CD4-positive, alpha-beta memory T cell (primary cell): ENCODE results near the gene SIAH3. TPM values are rescaled to one million over a fixed set of nuclear protein-coding genes. Genes with fewer than 3 reads are reported as not detected.

Source experiments
- CTCF ChIA-PET: fragments of 350-600 bp; sonication (Branson Sonifier 250); formaldehyde crosslinking; loops from one replicate; lab custom pipeline; 2021; ENCODE audit warnings: inconsistent platforms; ENCODE audit not compliant: partially characterized antibody; lab: Charles Lee
- POLR2A ChIA-PET: fragments of 350-600 bp; sonication (Branson Sonifier 250); formaldehyde crosslinking; loops from one replicate; lab custom pipeline; 2021; ENCODE audit not compliant: partially characterized antibody; lab: Charles Lee
- DNase-seq, 5 donors: peaks; one replicate each; pipeline versions ENCODE4 v3.0.0 to v3.0.0-alpha.2; 2020 to 2022; ENCODE audit warnings: mixed read lengths in 1 of 5
- H3K27ac ChIP-seq: one replicate; pipeline ENCODE4 v1.7.0; 2013; ENCODE audit warnings: low read depth, low read length
- H3K27me3 ChIP-seq: 2 replicates; pipeline ENCODE4 v1.7.0; 2013; ENCODE audit warnings: mild to moderate bottlenecking, low read length, moderate library complexity; ENCODE audit not compliant: insufficient read depth
- H3K36me3 ChIP-seq: 2 replicates; pipeline ENCODE4 v1.7.0; 2013; ENCODE audit warnings: mild to moderate bottlenecking, low read length, moderate library complexity; ENCODE audit not compliant: insufficient read depth
- H3K4me1 ChIP-seq: 2 replicates; pipeline ENCODE4 v1.7.0; 2013; ENCODE audit warnings: mild to moderate bottlenecking, low read length, moderate library complexity; ENCODE audit not compliant: insufficient read depth
- H3K4me3 ChIP-seq, 2 donors: one replicate each; pipeline ENCODE4 v1.7.0; 2013; ENCODE audit warnings: low read length in 2 of 2, mild to moderate bottlenecking in 1 of 2
- H3K9me3 ChIP-seq, 2 donors: one replicate each; pipeline ENCODE4 v1.7.0; 2013; ENCODE audit warnings: low read length in 2 of 2, control low read depth in 1 of 2; ENCODE audit not compliant: control insufficient read depth in 1 of 2
- H3K27ac Mint-ChIP-seq, 7 donors: one replicate each; pipeline ENCODE4 v1.8.0; 2020 to 2021; ENCODE audit warnings: mixed read lengths in 7 of 7, mild to moderate bottlenecking in 6 of 7, inconsistent platforms in 3 of 7, moderate library complexity in 3 of 7
- H3K27me3 Mint-ChIP-seq, 2 donors: one replicate each; pipeline ENCODE4 v1.8.0; 2020 to 2021; ENCODE audit warnings: mixed read lengths in 2 of 2
- H3K36me3 Mint-ChIP-seq, 2 donors: one replicate each; pipeline ENCODE4 v1.8.0; 2020 to 2021; ENCODE audit warnings: mixed read lengths in 2 of 2, inconsistent platforms in 1 of 2, mild to moderate bottlenecking in 1 of 2
- H3K4me1 Mint-ChIP-seq, 4 donors: one replicate each; pipeline ENCODE4 v1.8.0; 2020 to 2021; ENCODE audit warnings: mixed read lengths in 4 of 4, mild to moderate bottlenecking in 1 of 4
- H3K4me3 Mint-ChIP-seq, 8 donors: one replicate each; pipeline ENCODE4 v1.8.0; 2020 to 2021; ENCODE audit warnings: mixed read lengths in 8 of 8, mild to moderate bottlenecking in 7 of 8, moderate library complexity in 6 of 8, inconsistent platforms in 3 of 8
- H3K9me3 Mint-ChIP-seq, 8 donors: one replicate each; pipeline ENCODE4 v1.8.0; 2020 to 2021; ENCODE audit warnings: mixed read lengths in 8 of 8, mild to moderate bottlenecking in 5 of 8, inconsistent platforms in 3 of 8, moderate library complexity in 1 of 8
- intact Hi-C: fragments of 100-400 bp; cut with micrococcal nuclease; formaldehyde crosslinking; loops from one replicate; pipeline ENCODE4 v1.15.1; 2023
- polyA plus RNA-seq, 2 donors: library from polyadenylated mRNA; unstranded; fragments of 300-500 nt; fragmentation: Illumina TruSeq; gene quantifications; one replicate each; pipeline ENCODE4 v1.2.3, GENCODE V29; 2021
- total RNA-seq, 2 experiments: library from RNA; stranded (reverse); gene quantifications; one replicate each; pipeline ENCODE4 v1.2.3, GENCODE V29; 2021

Gene SIAH3
- total and polyA plus RNA-seq, 4 experiments from 2014 or later, result 0.13 to 1.9 (median 1.5) TPM; not detected in 1

- POLR2A ChIA-PET, result no interaction called here
These were observed 54.9 kb downstream of the SIAH3 start for GRCh38 chr13:45796426-45797235.

DNA sequence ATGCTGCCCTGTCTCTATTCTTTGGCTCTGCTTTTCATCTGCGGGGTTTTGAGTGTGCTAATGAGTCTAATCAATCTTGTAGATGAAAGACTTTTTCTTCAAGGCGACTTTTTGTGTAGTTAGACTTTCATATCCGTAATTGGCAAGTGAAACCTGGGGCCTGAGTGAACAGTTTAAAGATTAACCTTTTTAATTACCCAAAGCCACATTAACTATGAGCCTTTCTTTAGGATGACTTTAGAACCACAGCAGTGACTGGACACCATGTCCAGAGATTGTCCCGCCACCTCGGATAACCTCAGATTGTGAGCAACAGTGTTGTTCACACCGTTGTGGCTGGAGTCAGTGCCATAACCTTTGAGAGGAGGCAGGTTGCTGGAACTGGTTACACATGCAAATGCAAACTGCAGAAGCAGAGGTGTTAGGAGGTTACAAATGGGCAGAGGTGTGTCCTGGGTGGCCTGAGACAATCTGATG, 58.7 kb downstream of the SIAH3 start:
- intact Hi-C loops, result no loop called here
- Mint-ChIP-seq H3K36me3 (no peaks in the 10 kb centered on the region), H3K4me1 (peaks cover 0 to 4% (median 3%) of the 10 kb centered on the region in 4 donors), H3K4me3 (no peak overlapping the region), H3K9me3 (peaks cover 0 to 11% (median 5%) of the 10 kb centered on the region in 8 donors), H3K27ac (no peak overlapping the region), H3K27me3 (peaks cover 3 to 6% of the 10 kb centered on the region in 2 donors)
- ChIA-PET CTCF (interaction anchor here (1.1 to 1.4 kb wide), 2 partner anchors 14 to 170 kb away, joined by 3 to 4 read pairs; no protein-coding TSS in a partner anchor), POLR2A (no interaction called here)
- Histone ChIP-seq H3K27me3 (no peaks in the 10 kb centered on the region), H3K9me3 (no peaks in the 10 kb centered on the region), H3K4me3 (no peak overlapping the region), H3K36me3 (no peaks in the 10 kb centered on the region), H3K4me1 (no peaks in the 10 kb centered on the region), H3K27ac (no peak overlapping the region)
- no peak for DNase-seq

More at GRCh38 chr13:45796426-45797235, 54.9 kb downstream of the SIAH3 start:
- intact Hi-C loops, result no loop called here
- no peaks in the 10 kb centered on the region for H3K27me3 ChIP-seq
- no peaks in the 10 kb centered on the region for H3K36me3 ChIP-seq
- DNase-seq, result no peak
- H3K4me3 Mint-ChIP-seq, result no peak overlapping the region
- no peaks in the 10 kb centered on the region for H3K4me1 ChIP-seq
- no peaks in the 10 kb centered on the region for H3K36me3 Mint-ChIP-seq
- H3K9me3 ChIP-seq, result no peaks in the 10 kb centered on the region
- H3K9me3 Mint-ChIP-seq, result peaks cover 0 to 11% (median 5%) of the 10 kb centered on the region in 8 donors
- peaks cover 3 to 4% of the 10 kb centered on the region in 2 donors for H3K27me3 Mint-ChIP-seq
- CTCF ChIA-PET, result interaction anchor here (1.5 to 2.0 kb wide), 2 partner anchors 10 to 166 kb away, joined by 3 to 10 read pairs; no protein-coding TSS in a partner anchor
- H3K27ac ChIP-seq, result no peak overlapping the region
- no peak overlapping the region for H3K4me3 ChIP-seq
- H3K27ac Mint-ChIP-seq, result no peak overlapping the region
- peaks cover 0 to 4% (median 3%) of the 10 kb centered on the region in 4 donors for H3K4me1 Mint-ChIP-seq

DNA sequence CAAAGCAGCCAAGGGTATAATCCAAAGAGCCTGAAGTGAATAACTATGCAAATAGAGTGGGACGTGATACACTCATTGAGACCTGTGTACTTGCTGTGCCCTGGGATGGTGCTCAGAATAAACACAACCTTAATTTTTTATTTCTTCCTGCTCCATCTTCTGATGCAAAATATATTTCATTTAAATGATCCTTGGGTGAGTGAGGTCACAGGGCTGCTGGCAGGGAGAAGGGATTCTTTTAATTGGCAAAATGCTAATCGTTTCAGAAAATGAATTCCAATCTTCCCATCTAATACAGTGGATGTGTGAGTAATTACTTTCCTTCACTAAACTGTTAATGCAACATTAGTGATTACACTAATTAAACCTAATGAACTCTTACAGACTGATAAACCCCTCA, 63.5 kb downstream of the SIAH3 start:
- H3K27ac Mint-ChIP-seq, result peak overlapping the region in 1 of 7 donors; percentile 17
- intact Hi-C loops, result no loop called here
- H3K4me1 ChIP-seq, result no peaks in the 10 kb centered on the region
- DNase-seq, result no peak
- no peak overlapping the region for H3K27ac ChIP-seq
- H3K27me3 Mint-ChIP-seq, result peaks cover 0 to 7% of the 10 kb centered on the region in 2 donors
- no peaks in the 10 kb centered on the region for H3K36me3 ChIP-seq
- H3K4me3 Mint-ChIP-seq, result no peak overlapping the region
- no peaks in the 10 kb centered on the region for H3K27me3 ChIP-seq
- CTCF ChIA-PET, result no interaction called here
- no peaks in the 10 kb centered on the region for H3K9me3 ChIP-seq
- H3K9me3 Mint-ChIP-seq, result no peaks in the 10 kb centered on the region
- H3K4me1 Mint-ChIP-seq, result peaks cover 0 to 16% (median 10%) of the 10 kb centered on the region in 4 donors
- no peak overlapping the region for H3K4me3 ChIP-seq
- H3K36me3 Mint-ChIP-seq, result no peaks in the 10 kb centered on the region
- POLR2A ChIA-PET, result no interaction called here

- Histone ChIP-seq H3K4me1 (no peaks in the 10 kb centered on the region), H3K27ac (no peak overlapping the region), H3K27me3 (no peaks in the 10 kb centered on the region), H3K36me3 (no peaks in the 10 kb centered on the region), H3K9me3 (no peaks in the 10 kb centered on the region), H3K4me3 (no peak overlapping the region)
- CTCF ChIA-PET, result no interaction called here
- POLR2A ChIA-PET, result no interaction called here
- Mint-ChIP-seq H3K4me3 (no peak overlapping the region), H3K4me1 (peaks cover 0 to 16% (median 8%) of the 10 kb centered on the region in 4 donors), H3K9me3 (no peaks in the 10 kb centered on the region), H3K27ac (no peak overlapping the region), H3K36me3 (no peaks in the 10 kb centered on the region), H3K27me3 (peaks cover 0 to 6% of the 10 kb centered on the region in 2 donors)
- no peak for DNase-seq
- intact Hi-C loops, result no loop called here
These were observed 64.2 kb downstream of the SIAH3 start for GRCh38 chr13:45787346-45787745.

- H3K4me3 Mint-ChIP-seq, result peak overlapping the region in 2 of 8 donors; percentile 15 to 32
- peak overlapping the region in 1 of 7 donors; percentile 27 for H3K27ac Mint-ChIP-seq
- intact Hi-C loops, result no loop called here
- H3K4me1 Mint-ChIP-seq, result peaks cover 0 to 14% (median 11%) of the 10 kb centered on the region in 4 donors
- H3K4me3 ChIP-seq, result no peak overlapping the region
- H3K36me3 Mint-ChIP-seq, result no peaks in the 10 kb centered on the region
- CTCF ChIA-PET, result no interaction called here
- DNase-seq, result peak in 3 of 5 donors; percentile 8 to 33 (median 30)
- no peaks in the 10 kb centered on the region for H3K9me3 ChIP-seq
- no peaks in the 10 kb centered on the region for H3K4me1 ChIP-seq
- H3K36me3 ChIP-seq, result no peaks in the 10 kb centered on the region
- POLR2A ChIA-PET, result no interaction called here
- no peak overlapping the region for H3K27ac ChIP-seq
- no peaks in the 10 kb centered on the region for H3K9me3 Mint-ChIP-seq
- peaks cover 0 to 8% of the 10 kb centered on the region in 2 donors for H3K27me3 Mint-ChIP-seq
- H3K27me3 ChIP-seq, result no peaks in the 10 kb centered on the region
These were observed 65.1 kb downstream of the SIAH3 start for GRCh38 chr13:45786293-45786920.

DNA sequence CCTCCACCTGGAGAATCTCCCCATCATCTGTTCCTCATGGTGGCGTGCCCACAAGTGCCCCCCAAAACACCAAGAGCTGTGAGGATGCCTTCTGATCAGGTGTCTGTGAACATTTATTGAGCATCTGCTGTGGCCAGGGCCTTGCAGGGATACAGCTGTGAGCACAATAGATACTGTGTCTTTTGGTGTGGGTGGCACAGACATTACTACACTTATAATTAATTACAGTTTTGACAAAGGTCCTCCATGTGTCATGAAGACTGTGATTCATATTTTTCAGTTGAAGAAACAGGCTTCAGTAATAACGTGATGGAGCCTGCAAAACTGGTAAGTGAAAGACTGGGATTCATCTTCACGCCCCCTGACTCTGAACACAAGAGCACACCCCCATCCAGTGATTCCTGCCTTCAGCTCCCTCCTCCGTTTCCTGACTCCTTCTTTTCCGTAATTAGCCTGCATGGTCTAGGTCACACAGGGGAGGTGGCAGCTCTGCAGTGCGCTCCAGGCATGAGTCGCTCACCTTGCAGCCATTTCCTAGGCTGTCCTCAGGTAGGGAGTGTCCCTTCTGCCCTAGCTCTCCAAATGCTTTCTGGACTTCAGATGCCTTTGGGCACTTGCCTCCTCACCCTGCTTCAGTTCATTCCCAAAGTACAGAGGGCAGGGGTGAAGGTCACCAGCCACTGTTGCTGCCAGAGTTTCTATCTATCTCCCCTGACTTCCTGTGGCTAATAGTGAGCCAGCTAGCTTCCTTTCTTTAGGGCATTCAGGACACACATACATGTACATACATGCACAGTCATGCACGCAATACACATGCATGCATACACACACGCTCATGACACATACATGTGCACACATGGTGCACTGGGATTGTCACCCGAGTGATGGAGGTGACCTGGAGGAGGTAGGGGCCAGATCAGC, 66.5 kb downstream of the SIAH3 start:
- no peaks in the 10 kb centered on the region for H3K36me3 Mint-ChIP-seq
- H3K27me3 Mint-ChIP-seq, result peaks cover 0 to 8% of the 10 kb centered on the region in 2 donors
- H3K27ac ChIP-seq, result no peak overlapping the region
- no peaks in the 10 kb centered on the region for H3K4me1 ChIP-seq
- H3K9me3 ChIP-seq, result no peaks in the 10 kb centered on the region
- H3K4me3 ChIP-seq, result no peak overlapping the region
- intact Hi-C loops, result no loop called here
- no peaks in the 10 kb centered on the region for H3K27me3 ChIP-seq
- ChIA-PET POLR2A (no interaction called here), CTCF (interaction anchor here (0.8 to 1.3 kb wide), 3 partner anchors 10 to 21 kb away, joined by 3 to 4 read pairs (median 3); no protein-coding TSS in a partner anchor)
- no peak for DNase-seq
- H3K9me3 Mint-ChIP-seq, result no peaks in the 10 kb centered on the region
- no peak overlapping the region for H3K27ac Mint-ChIP-seq
- no peak overlapping the region for H3K4me3 Mint-ChIP-seq
- H3K4me1 Mint-ChIP-seq, result peaks cover 0 to 14% (median 11%) of the 10 kb centered on the region in 4 donors
- no peaks in the 10 kb centered on the region for H3K36me3 ChIP-seq
